Measurements from ENCODE around the gene TMCC1. TPM values are rescaled to one million over a fixed set of nuclear protein-coding genes. Genes with fewer than 3 reads are reported as not detected.
"Not testable (repeated sequence)": the region's sequence is repeated elsewhere in the genome, so short reads cannot be mapped to it uniquely, and the experiment has no call there.

The TMCC1 gene
- 25.3 TPM for polyA plus RNA-seq (ENCODE audit: insufficient read length)
- long read RNA-seq, donor 1, partial matches to known transcripts, result 0 of 1 reads
- long read RNA-seq, donor 1, other reads (novel, unspliced or antisense), result 0 of 1 reads
- long read RNA-seq, donor 2, result 0 reads
- long read RNA-seq, donor 3, partial matches to known transcripts, result 0 of 2 reads
- long read RNA-seq, donor 3, other reads (novel, unspliced or antisense), result 0 of 2 reads
- long read RNA-seq, donor 4, result 0 reads
- long read RNA-seq, donor 5, result 0 reads
- long read RNA-seq, donor 6, partial matches to known transcripts, result 0 of 2 reads
- long read RNA-seq, donor 6, other reads (novel, unspliced or antisense), result 0 of 2 reads
- long read RNA-seq, donor 7, partial matches to known transcripts, result 0 of 2 reads
- long read RNA-seq, donor 7, other reads (novel, unspliced or antisense), result 0 of 2 reads
- long read RNA-seq, donor 8, result 0 reads

DNA sequence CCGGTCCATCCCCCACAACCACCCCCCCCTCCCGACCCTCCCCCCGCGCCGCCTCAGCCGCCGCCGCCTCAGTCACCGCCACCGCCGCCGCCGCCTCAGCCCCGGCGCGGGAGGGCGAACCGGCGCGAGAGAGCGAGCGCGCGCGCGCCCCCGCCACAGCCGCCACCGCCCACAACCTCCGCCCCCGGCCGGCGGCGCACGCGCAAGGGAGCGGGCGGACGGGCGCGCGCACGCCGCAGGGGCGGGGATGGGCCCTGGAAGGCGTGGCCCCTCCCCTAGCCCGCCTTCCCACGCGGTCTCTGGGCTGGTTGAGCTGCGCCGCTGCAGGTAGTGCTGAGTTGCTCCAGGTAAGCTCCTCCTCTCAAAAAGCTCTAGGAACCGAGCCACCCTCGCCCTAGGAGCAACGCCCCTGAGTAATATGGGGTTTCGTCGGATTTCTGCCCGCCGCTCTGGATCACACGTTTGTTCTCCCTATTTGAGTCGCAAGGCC, at the start of gene TMCC1:
Gene TMCC1 (minus strand): TSS at position 131 of the 490 bp plus-strand sequence.
- peak; percentile 90 for DNase-seq

- no peak for DNase-seq
Measured at GRCh38 chr3:129943020-129943419, 49.5 kb upstream of the TMCC1 start.

- peak; percentile 64 for DNase-seq
Measured at GRCh38 chr3:129942296-129942695, 48.8 kb upstream of the TMCC1 start.

- DNase-seq, result no peak
Measured at GRCh38 chr3:129940086-129940485, 46.6 kb upstream of the TMCC1 start.

GRCh38 chr3:129938140-129938930, 44.8 kb upstream of the TMCC1 start:
- no peak for DNase-seq

DNA sequence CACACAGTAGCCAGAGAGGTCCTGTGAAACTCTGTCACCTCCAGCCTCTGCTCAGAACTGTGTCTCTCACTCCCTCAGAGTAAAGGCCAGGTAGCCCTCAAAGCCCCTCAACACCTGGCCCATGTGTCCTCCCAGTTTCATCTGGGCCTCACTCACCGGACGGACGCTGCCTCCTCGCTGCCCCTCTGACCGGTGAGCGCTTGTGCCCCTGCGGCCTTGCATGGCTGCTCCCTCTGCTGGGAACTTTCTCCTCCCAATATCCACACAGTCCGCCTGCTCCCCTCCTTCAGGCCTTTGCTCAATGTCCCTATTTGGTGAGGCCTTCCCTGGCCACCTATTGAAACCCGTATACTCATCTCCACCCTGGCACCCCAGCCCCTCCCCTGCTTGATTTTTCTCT, 44.2 kb upstream of the TMCC1 start:
- DNase-seq, result no peak

- DNase-seq, result no peak
Measured at GRCh38 chr3:129936757-129937156, 43.2 kb upstream of the TMCC1 start.

GRCh38 chr3:129934234-129935123, 41.0 kb upstream of the TMCC1 start:
- DNase-seq, result no peak

GRCh38 chr3:129933471-129933870, 40.0 kb upstream of the TMCC1 start:
- DNase-seq, result no peak

- no peak for DNase-seq
Measured at GRCh38 chr3:129929383-129929782, 35.9 kb upstream of the TMCC1 start.

- no peak for DNase-seq
Measured at GRCh38 chr3:129927072-129927471, 33.6 kb upstream of the TMCC1 start.

- DNase-seq, result no peak
Measured at GRCh38 chr3:129919806-129920205, 26.3 kb upstream of the TMCC1 start.

DNA sequence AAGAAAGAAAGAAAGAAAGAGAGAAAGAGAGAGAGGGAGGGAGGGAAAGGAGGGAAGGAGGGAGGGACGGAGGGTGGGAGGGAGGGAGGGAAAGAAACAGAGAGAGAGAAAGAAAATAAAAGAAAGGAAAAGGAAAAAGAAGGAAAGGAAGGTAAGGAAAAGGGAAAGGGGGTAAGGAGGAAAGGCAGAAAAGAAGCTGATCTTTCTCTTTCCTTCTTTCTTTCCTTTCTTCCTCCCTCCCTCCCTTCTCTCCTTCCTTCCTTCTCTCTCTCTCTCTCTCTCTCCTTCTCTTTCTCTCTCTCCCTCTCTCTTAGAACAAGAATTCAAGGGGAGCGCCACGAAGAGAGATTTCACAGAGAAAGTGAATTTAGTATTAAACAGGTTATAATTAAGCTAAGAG, 25.8 kb upstream of the TMCC1 start:
- no peak for DNase-seq

DNA sequence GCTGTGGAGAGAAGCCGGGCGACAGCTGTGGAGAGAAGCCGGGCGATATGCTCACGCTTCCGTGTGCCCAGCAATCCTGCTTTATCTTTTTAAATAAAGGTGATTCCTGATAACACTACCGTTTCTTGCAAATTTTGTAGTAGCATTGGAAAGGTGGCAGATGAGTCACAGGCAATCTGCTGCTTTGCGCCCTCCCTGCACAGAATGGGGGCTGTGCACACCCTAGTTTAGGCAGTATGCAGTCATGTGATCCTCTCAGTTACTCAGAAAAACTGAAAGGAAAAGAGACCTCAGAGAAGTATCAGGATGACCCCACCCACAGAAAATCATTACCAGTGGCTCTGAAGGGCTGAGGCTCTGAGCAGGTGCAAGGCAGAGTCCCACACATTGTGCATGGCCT, 24.9 kb upstream of the TMCC1 start:
- no peak for DNase-seq

DNA sequence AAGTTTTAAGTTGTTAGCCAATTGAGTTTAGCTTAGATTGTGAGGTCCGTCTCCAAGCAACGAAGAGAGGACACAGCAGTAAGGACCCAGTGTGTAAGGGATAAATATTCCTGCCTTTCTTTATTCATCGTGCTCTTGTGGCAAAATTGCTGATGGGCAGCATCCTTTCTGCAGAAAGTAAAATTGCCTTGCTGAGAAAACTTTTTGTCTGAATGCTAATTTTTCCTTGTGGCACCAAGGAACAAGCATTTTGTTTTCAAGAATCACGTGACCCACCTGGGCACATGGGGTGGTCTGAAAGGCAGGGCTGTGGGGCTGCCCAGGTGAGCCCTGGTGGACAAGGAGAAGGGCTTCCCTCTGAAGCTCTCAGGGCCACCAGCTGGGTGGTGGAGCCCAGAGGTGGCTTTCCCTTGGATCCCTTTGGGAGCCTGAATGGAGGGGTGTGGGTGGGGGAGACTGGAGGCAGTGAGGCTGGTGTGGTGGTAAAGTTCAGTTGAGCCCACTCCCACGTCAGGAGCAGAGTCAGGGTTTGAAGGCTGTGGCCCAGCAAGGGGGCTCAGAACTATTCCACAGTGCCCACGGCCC, 24.0 kb upstream of the TMCC1 start:
- DNase-seq, result no peak

DNA sequence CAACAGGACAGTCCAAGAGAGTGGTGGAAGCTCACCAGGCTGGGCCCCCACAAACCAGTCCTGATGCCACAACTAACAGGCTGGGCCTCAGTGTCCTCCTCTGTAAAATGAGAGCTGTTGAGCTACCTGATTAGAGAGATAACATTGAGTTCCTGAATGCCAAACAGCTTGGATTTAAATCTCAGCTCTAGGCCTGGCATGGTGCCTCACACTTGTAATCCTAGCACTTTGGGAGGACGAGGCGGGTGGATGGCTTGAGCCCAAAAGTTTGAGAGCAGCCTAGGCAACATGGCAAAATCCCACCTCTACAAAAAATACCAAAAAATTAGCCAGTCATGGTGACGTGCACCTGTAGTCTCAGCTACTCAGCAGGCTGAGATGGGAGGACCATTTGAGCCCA, 20.1 kb upstream of the TMCC1 start:
- DNase-seq, result no peak

GRCh38 chr3:129911261-129911861, 17.9 kb upstream of the TMCC1 start:
- DNase-seq, result no peak

DNA sequence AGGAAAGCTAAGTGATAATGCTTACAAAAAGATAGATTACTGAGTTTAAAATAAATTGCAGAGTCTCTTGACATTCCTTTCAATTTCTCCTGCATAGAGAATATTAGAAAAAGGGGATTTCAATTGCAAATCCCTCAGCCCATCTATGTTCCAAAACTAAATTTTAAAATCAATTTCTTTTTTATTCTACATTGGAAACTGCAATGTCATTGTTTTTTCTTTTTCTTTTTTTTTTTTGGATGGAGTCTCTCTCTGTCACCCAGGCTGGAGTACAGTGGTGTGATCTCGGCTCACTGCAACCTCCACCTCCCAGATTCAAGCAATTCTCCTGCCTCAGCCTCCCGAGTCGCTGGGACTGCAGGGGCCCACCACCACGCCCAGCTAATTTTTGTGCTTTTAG, 15.7 kb upstream of the TMCC1 start:
- DNase-seq, result not testable (repeated sequence)

GRCh38 chr3:129908417-129908816, 14.9 kb upstream of the TMCC1 start:
- DNase-seq, result no peak

DNA sequence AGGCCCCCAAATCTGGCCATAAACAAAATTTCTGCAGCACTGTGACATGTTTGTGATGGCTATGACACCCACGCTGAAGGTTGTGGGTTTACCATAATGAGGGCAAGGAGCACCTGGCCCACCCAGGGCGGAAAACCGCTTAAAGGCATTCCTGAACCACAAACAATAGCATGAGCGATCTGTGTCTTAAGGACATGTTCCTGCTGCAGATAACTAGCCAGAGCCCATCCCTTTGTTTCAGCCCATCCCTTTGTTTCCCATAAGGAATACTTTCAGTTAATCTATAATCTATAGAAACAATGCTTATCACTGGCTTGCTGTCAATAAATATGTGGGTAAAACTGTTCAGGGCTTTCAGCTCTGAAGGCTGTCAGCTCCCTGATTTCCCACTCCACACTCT, 7.8 kb upstream of the TMCC1 start:
- DNase-seq, result not testable (repeated sequence)

GRCh38 chr3:129897026-129897425, 3.5 kb upstream of the TMCC1 start:
- DNase-seq, result no peak

Data from left kidney (tissue), 8 donors.